Motor neuron (in vitro differentiated cells): ENCODE results near the gene SMAD7. TPM values are rescaled to one million over a fixed set of nuclear protein-coding genes. Genes with fewer than 3 reads are reported as not detected.
"Not testable (repeated sequence)": the region's sequence is repeated elsewhere in the genome, so short reads cannot be mapped to it uniquely, and the experiment has no call there.

Experiments
- ATAC-seq, 8 experiments: fragments of 200-7000 bp; cut with Tn5 transposase; replicated peaks in 6 of 8; 2 replicates each; pipeline ENCODE4 v1.8.0; 2021; ENCODE audit warnings: mild to moderate bottlenecking in 8 of 8, moderate library complexity in 8 of 8
- H3K27ac ChIP-seq, 2 donors: fragments of 250-450 bp; sonication (Bioruptor Pico); 2 replicates each; pipeline ENCODE4 v1.9.0; 2021; ENCODE audit warnings: antibody characterized with exemption in 2 of 2, mild to moderate bottlenecking in 2 of 2, moderate library complexity in 1 of 2
- H3K4me1 ChIP-seq, 2 donors: fragments of 250-450 bp; sonication (Bioruptor Pico); replicated peaks in 1 of 2; 2 replicates each; pipeline ENCODE4 v1.6.1; 2021; ENCODE audit warnings: antibody characterized with exemption in 2 of 2, mild to moderate bottlenecking in 2 of 2, moderate library complexity in 1 of 2
- H3K4me3 ChIP-seq, 5 donors: fragments of 250-450 bp; sonication (Bioruptor Pico); 2 replicates each; pipeline ENCODE4 v1.9.0; 2021; ENCODE audit warnings: antibody characterized with exemption in 5 of 5, mild to moderate bottlenecking in 5 of 5, moderate library complexity in 4 of 5
- WGBS, 10 experiments: fragments of 450-650 bp; shearing (Covaris generic); methylation state at CpG; one replicate each; pipeline ENCODE4 v1.0.0; 2022; 5-methylcytosine and 5-hydroxymethylcytosine counted together
- in situ Hi-C, 9 experiments: fragments of 400-800 bp; cut with MboI; loops; one replicate each; pipeline ENCODE4 v1.15.0; 2021; ENCODE audit warnings: low sequenced_read_pairs in 9 of 9, low pct_unique_long_range_greater_than_20kb in 2 of 9; ENCODE audit not compliant: unreplicated experiment in 9 of 9
- total RNA-seq, 8 experiments: library from RNA; unstranded; fragments of 300-600 nt; gene quantifications; 2 replicates each; pipeline versions ENCODE4 v1.2.3 to v1.2.4, GENCODE V29; 2022

Gene SMAD7
- total RNA-seq, 8 experiments from 2014 or later, result 2.2 to 16.3 (median 8.2) TPM

GRCh38 chr18:48874233-48874632 lies 76.5 kb downstream of the SMAD7 start:
- ATAC-seq, result no peak
- 83 to 100% (median 94%) methylated on average over 1 to 5 of the region's 5 CpGs; no CpG with 5 or more reads in 4 of the 10 experiments for WGBS, 10 experiments
- Histone ChIP-seq H3K4me3 (no peak overlapping the region), H3K27ac (no peak overlapping the region), H3K4me1 (peaks cover 0 to 10% of the 10 kb centered on the region in 2 donors)
- in situ Hi-C loops, result no loop called here

GRCh38 chr18:48872234-48873145 lies 78.3 kb downstream of the SMAD7 start:
- in situ Hi-C loops, result no loop called here
- no peak overlapping the region for H3K27ac ChIP-seq
- H3K4me1 ChIP-seq, result peaks cover 5 to 11% of the 10 kb centered on the region in 2 donors
- no peak overlapping the region for H3K4me3 ChIP-seq
- 51 to 93% (median 81%) methylated on average over 1 to 16 of the region's 20 CpGs for WGBS, 10 experiments
- no peak for ATAC-seq

- in situ Hi-C loops, result no loop called here
- Histone ChIP-seq H3K4me3 (no peak overlapping the region), H3K4me1 (peaks cover 5 to 11% of the 10 kb centered on the region in 2 donors), H3K27ac (no peak overlapping the region)
- no peak for ATAC-seq
- WGBS, 10 experiments, result 80 to 100% (median 92%) methylated on average over 1 to 11 of the region's 23 CpGs; no CpG with 5 or more reads in 5 of the 10 experiments
Measured at GRCh38 chr18:48871391-48872166, 79.2 kb downstream of the SMAD7 start.

- H3K4me3 ChIP-seq, H3K27ac ChIP-seq, H3K4me1 ChIP-seq, in situ Hi-C loops, ATAC-seq: not testable (repeated sequence)
- WGBS, 10 experiments, result 85% methylated on average over 4 of the region's 13 CpGs; no CpG with 5 or more reads in 9 of the 10 experiments
Measured at GRCh38 chr18:48870926-48871325, 79.8 kb downstream of the SMAD7 start.
